ENCODE data around the gene HACD2.

The HACD2 gene

DNA sequence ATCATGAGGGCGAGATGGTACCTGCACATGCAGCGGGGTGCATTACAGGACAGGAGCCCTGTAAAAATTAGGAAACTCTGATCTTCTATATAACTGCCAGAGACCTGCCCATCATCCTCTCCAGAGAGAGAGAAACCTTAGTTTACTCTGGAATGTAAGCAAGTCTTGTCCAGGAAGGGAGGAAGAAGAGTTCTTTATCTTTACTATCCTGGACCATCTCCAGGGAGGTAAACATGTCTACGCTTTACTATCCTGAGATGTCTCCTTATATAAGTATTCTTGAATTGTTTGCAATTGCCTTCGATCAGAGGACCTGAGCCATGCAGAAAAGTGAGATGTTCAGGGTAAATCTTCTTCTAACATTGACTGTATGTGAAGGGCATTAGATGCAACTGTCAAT is 12.7 kb upstream of the HACD2 start:
- H3K4me3 Mint-ChIP-seq, result no peak overlapping the region
- H3K36me3 Mint-ChIP-seq (ENCODE audit: low read depth), result peaks cover 21% of the 10 kb centered on the region
- H3K9me3 Mint-ChIP-seq, result no peaks in the 10 kb centered on the region
- H3K27me3 Mint-ChIP-seq, result no peaks in the 10 kb centered on the region
- H3K27ac Mint-ChIP-seq, result no peak overlapping the region
- peaks cover 3% of the 10 kb centered on the region for H3K4me1 Mint-ChIP-seq (ENCODE audit: low read depth)

DNA sequence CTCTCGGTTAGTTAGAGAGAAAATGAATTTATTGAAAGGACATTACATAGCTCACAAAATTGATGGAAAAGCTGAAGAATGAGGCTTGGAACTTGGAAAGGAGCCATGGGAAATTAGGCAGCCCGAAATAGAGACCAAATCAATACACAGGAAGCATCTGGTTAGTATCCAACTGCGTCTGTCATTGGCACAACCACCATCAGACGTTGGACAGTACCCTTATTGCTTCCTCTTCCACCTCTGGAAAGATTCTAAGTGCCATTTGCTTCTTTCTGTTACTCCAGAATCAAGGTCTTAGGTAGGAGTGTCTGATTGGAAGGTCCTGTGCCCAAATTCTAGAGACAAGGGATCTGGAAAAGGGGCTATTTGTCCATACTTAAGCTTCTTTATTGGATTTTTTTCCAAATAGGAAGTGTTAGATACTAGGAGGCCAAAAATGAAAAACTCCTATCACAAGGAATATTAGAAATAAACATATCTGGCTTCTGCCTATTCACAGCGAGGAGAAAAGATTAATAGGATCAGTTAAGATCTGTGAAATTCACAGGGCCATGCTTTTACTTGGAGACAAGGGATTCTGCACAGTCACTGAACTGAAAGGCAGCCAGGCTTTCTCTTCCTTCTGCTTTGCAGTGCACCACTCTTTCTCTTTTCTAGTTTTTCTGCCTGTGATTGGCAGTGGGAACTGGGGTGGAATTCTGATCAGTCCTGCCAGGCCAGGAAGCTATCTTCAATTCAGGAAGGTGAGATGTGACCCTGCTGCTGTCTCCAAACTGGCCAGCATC is 10.7 kb upstream of the HACD2 start:
- peaks cover 2% of the 10 kb centered on the region for H3K4me1 Mint-ChIP-seq (ENCODE audit: low read depth)
- H3K36me3 Mint-ChIP-seq (ENCODE audit: low read depth), result peaks cover 38% of the 10 kb centered on the region
- peaks cover 7% of the 10 kb centered on the region for H3K9me3 Mint-ChIP-seq
- no peak overlapping the region for H3K27ac Mint-ChIP-seq
- no peak overlapping the region for H3K4me3 Mint-ChIP-seq
- no peaks in the 10 kb centered on the region for H3K27me3 Mint-ChIP-seq

DNA sequence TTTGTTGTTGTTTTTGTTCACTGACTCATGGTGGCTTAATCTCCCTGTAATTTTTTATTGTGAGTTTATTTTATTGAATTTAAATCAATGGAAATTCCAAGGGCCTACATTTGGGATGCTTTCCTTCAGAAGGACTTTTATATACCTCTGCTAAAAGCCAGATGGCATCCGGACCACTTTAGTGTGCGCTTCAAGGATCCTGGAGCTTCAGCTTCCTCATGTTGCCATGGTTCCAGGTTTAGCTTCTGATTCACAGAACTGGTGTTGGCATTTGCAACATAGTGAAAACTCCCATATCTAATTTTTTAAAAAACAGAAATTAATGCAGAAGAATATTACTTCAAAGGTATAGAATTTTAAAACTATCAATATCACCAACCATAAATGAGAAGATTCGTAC is 8.5 kb upstream of the HACD2 start:
- H3K36me3 Mint-ChIP-seq (ENCODE audit: low read depth), result peaks cover 51% of the 10 kb centered on the region
- H3K4me1 Mint-ChIP-seq (ENCODE audit: low read depth), result no peaks in the 10 kb centered on the region
- H3K27me3 Mint-ChIP-seq, result no peaks in the 10 kb centered on the region
- H3K4me3 Mint-ChIP-seq, result no peak overlapping the region
- H3K9me3 Mint-ChIP-seq, result peaks cover 12% of the 10 kb centered on the region
- H3K27ac Mint-ChIP-seq, result no peak overlapping the region

DNA sequence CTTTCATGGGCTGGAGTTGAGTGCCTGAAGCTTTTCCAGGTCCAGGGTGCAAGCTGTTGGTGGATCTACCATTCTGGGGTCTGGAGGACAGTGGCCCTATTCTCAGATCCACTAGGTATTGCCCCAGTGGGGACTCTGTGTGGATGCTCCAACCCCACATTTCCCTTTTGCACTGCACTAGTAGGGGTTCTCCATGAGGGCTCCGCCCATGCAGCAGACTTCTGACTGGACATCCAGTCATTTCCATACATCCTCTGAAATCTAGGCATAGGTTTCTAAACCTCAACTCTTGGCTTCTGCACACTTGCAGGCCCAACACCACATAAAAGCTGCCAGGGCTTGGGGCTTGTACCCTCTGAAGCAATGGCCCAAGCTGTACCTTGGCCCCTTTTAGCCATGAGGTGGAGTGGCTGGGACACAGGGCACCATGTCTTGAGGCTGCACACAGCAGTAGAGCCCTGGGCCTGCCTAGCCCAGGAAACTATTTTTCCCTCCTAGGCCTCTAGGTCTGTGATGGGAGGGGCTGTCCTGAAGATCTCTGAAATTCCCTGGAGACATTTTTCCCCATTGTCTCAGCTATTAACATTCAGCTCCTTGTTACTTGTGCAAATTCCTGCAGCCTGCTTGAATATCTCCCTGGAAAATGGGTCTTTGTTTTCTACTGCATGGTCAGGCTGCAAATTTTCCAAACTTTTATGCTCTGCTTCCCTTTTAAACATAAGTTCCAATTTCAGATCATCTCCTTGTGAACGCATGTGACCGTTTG is 6.0 kb upstream of the HACD2 start:
- H3K4me1 Mint-ChIP-seq (ENCODE audit: low read depth), result peaks cover 5% of the 10 kb centered on the region

DNA sequence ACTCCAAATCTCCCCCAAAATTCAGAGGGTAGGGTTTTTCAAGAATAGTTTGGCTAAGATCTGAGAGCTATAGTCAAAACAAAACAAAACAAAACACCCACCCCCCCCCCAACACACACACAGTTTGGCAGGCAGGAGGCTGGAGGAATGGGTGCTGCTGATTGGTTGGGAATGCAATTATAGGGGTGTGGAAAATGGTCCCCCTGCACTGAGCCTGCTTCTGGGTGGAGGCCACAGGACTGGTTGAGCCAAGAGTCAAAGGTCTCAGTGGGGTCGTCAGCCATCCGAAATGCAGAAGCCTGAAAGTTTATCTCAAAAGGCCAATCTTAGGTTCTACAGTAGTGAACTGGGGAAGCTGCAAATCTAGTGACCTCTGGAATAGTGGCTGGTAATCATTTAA is 2.5 kb upstream of the HACD2 start:
- peaks cover 52% of the 10 kb centered on the region for H3K36me3 Mint-ChIP-seq (ENCODE audit: low read depth)
- no peak overlapping the region for H3K27ac Mint-ChIP-seq
- H3K9me3 Mint-ChIP-seq, result peaks cover 12% of the 10 kb centered on the region
- peaks cover 19% of the 10 kb centered on the region for H3K4me1 Mint-ChIP-seq (ENCODE audit: low read depth)
- peak overlapping the region; percentile 38 for H3K4me3 Mint-ChIP-seq
- no peaks in the 10 kb centered on the region for H3K27me3 Mint-ChIP-seq

More for the DNA sequence above, 6.0 kb upstream of the HACD2 start:
- H3K9me3 Mint-ChIP-seq, result peaks cover 12% of the 10 kb centered on the region
- peaks cover 58% of the 10 kb centered on the region for H3K36me3 Mint-ChIP-seq (ENCODE audit: low read depth)
- H3K27ac Mint-ChIP-seq, result no peak overlapping the region
- no peak overlapping the region for H3K4me3 Mint-ChIP-seq
- no peaks in the 10 kb centered on the region for H3K27me3 Mint-ChIP-seq

DNA sequence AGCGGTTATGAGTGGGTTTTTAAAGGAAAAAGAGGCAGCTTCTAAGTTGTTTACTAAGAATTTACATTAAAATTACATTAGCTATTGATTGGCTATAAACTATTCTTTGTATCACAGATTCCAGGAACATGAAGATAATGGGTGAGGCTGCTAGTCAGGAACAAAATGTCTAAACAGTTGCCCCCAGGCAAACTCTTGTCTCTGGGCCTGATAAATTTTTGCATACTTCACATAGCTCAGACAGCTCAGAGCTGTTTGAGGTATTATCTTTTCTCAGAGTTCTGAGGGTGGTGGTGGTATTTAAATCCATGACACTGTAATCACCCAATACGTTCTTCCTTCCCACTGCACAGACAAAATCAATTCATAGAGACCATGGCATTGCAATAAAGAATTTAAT is 2.1 kb upstream of the HACD2 start:
- Mint-ChIP-seq H3K4me1 (ENCODE audit: low read depth) (peaks cover 23% of the 10 kb centered on the region), H3K4me3 (peak overlapping the region; percentile 38)

DNA sequence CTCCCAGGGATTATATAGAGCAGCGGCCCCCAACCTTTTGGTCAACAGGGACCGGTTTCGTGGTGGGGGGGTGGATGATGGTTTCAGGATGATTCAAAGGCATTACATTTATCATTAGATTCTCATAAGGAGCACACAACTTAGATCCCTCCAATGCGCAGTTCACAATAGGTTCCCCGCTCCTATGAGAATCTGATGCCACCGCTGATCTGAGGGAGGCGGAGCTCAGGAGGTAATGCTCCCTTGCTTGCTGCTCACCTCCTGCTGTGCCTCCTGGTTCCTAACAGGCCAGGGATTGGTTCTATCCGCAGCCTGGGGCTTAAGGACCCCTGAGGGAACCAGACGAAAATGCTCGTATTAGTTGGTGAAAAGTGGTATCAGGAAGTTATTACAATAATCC is 1.3 kb upstream of the HACD2 start:
- no peaks in the 10 kb centered on the region for H3K27me3 Mint-ChIP-seq
- H3K4me3 Mint-ChIP-seq, result no peak overlapping the region
- H3K4me1 Mint-ChIP-seq (ENCODE audit: low read depth), result peaks cover 23% of the 10 kb centered on the region
- H3K27ac Mint-ChIP-seq, result no peak overlapping the region
- peaks cover 6% of the 10 kb centered on the region for H3K9me3 Mint-ChIP-seq
- H3K36me3 Mint-ChIP-seq (ENCODE audit: low read depth), result peaks cover 48% of the 10 kb centered on the region

More for the DNA sequence above, 2.1 kb upstream of the HACD2 start:
- H3K27ac Mint-ChIP-seq, result no peak overlapping the region
- H3K36me3 Mint-ChIP-seq (ENCODE audit: low read depth), result peaks cover 48% of the 10 kb centered on the region
- H3K9me3 Mint-ChIP-seq, result peaks cover 12% of the 10 kb centered on the region
- H3K27me3 Mint-ChIP-seq, result no peaks in the 10 kb centered on the region

DNA sequence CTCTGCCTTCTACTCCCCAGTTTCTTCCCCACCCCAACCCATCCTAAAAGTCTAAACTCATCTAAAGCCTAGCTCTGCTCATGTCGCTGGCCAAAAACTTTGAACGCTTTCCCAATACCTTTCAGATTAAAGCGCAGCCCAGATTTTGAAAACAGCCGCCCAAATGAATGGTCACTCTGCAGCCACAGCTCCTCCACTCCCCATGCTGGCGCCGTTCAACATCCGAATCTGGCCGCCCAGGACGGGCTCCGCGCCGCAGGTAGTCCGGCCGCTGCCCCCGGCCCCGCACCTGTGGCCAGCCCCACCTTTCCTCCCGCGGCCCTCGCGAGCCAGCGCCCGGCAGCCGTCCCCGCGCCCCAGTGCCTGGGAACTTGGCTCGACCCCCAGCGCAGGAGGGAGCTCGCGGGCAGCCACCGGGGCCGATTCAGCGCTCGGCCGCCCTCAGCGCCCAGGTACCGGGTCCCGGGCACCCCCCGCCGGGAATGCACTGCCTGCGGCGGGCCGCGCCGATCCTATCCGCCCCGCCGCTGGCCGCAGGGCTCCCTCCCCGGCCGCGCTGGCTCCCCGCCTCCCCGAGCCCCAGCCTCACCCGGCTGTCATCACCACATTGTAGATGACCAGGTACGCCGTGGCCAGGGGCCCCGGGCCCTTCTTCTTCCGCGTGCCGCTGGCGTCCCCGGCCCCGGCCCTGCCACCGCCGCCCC is 417 bp downstream of the HACD2 start:
- Mint-ChIP-seq H3K4me3 (no peak overlapping the region), H3K27ac (peak overlapping the region; percentile 74), H3K4me1 (ENCODE audit: low read depth) (peaks cover 23% of the 10 kb centered on the region)

DNA sequence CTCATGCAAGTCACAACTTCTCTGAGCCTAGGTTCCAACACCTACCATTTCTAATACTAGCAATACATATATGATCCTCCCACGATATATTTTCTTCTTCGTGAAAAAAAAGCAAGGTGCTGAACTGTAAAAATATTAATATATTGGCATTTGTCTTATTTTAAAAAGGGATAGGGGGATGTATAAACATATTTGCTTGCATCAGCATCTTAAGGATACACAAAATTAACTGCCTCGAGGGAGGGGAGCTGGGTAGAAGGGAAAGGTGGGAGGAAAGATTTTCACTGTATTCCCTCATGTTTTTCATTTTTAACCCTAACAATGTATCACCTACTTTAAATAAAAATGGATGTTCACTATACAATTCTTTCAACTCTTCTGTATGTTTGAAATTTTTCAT is 1.3 kb downstream of the HACD2 start:
- H3K36me3 Mint-ChIP-seq (ENCODE audit: low read depth), result peaks cover 41% of the 10 kb centered on the region
- H3K27ac Mint-ChIP-seq, result no peak overlapping the region
- H3K9me3 Mint-ChIP-seq, result no peaks in the 10 kb centered on the region
- H3K27me3 Mint-ChIP-seq, result no peaks in the 10 kb centered on the region
- H3K4me3 Mint-ChIP-seq, result no peak overlapping the region
- peaks cover 23% of the 10 kb centered on the region for H3K4me1 Mint-ChIP-seq (ENCODE audit: low read depth)

More for the DNA sequence above, 417 bp downstream of the HACD2 start:
- H3K36me3 Mint-ChIP-seq (ENCODE audit: low read depth), result peaks cover 44% of the 10 kb centered on the region
- H3K9me3 Mint-ChIP-seq, result no peaks in the 10 kb centered on the region
- no peaks in the 10 kb centered on the region for H3K27me3 Mint-ChIP-seq

DNA sequence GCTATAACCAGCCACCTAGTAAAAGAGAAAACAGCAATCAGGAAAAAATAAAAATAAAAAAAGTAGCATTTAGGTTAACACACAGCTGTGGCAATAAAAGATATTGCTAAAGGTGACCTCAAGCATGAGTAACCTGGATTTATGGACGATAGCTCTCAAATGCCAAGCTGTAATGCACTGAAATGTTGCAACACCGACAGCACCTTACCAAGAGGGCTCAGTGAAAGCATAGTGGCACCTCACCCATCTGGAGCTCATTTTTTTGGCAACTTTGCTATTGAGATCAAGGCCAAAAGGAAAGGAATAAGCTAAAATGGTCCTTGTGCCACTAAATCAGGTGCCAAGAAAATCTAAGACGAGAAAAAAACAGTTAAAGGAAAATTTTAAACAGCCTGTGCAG is 2.5 kb downstream of the HACD2 start:
- no peaks in the 10 kb centered on the region for H3K27me3 Mint-ChIP-seq
- no peak overlapping the region for H3K4me3 Mint-ChIP-seq
- H3K4me1 Mint-ChIP-seq (ENCODE audit: low read depth), result peaks cover 26% of the 10 kb centered on the region
- no peak overlapping the region for H3K27ac Mint-ChIP-seq
- H3K36me3 Mint-ChIP-seq (ENCODE audit: low read depth), result peaks cover 39% of the 10 kb centered on the region
- no peaks in the 10 kb centered on the region for H3K9me3 Mint-ChIP-seq

DNA sequence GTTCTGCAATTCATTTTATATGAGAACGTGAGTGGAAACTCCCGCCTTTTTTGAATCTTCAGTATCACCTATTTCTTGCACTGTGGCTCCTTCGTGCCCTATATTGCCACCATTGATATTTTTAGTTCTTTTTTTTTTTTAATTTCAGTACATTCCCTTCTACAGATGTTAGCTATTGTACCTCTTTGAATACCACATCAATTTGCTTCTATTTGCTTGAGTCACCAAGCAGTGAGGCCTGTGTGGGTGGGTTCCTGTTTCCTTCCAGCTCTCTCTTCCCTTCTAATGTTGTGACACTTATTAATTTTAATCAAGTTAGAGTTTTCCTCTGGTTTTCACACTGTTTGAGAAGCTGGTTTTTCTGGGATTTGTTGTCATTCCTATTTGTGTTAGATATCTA is 8.7 kb downstream of the HACD2 start:
- Mint-ChIP-seq H3K27me3 (no peaks in the 10 kb centered on the region), H3K27ac (peak overlapping the region; percentile 40), H3K36me3 (ENCODE audit: low read depth) (peaks cover 63% of the 10 kb centered on the region)

DNA sequence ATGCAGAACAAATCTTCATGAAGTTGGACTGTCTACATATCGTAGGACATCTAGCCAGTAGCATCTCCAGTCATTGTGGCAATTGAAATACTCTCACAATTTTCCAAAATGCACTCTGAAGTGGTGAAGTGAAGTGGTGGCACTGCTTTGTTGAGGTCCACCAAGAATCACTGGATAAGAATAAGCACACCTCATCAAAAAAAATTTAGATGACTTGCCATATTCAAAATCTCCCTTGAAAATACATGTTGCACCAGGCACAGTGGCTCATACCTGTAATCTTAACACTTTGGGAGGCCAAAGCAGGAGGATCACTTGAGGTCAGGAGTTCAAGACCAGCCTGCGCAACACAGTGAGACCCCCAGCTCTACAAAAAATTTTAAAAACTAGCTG is 12.9 kb downstream of the HACD2 start:
- Mint-ChIP-seq H3K4me1 (ENCODE audit: low read depth) (peaks cover 44% of the 10 kb centered on the region), H3K27me3 (no peaks in the 10 kb centered on the region), H3K9me3 (no peaks in the 10 kb centered on the region), H3K4me3 (no peak overlapping the region), H3K27ac (no peak overlapping the region), H3K36me3 (ENCODE audit: low read depth) (peaks cover 57% of the 10 kb centered on the region)

More for the DNA sequence above, 8.7 kb downstream of the HACD2 start:
- Mint-ChIP-seq H3K4me3 (no peak overlapping the region), H3K9me3 (no peaks in the 10 kb centered on the region), H3K4me1 (ENCODE audit: low read depth) (peaks cover 43% of the 10 kb centered on the region)

DNA sequence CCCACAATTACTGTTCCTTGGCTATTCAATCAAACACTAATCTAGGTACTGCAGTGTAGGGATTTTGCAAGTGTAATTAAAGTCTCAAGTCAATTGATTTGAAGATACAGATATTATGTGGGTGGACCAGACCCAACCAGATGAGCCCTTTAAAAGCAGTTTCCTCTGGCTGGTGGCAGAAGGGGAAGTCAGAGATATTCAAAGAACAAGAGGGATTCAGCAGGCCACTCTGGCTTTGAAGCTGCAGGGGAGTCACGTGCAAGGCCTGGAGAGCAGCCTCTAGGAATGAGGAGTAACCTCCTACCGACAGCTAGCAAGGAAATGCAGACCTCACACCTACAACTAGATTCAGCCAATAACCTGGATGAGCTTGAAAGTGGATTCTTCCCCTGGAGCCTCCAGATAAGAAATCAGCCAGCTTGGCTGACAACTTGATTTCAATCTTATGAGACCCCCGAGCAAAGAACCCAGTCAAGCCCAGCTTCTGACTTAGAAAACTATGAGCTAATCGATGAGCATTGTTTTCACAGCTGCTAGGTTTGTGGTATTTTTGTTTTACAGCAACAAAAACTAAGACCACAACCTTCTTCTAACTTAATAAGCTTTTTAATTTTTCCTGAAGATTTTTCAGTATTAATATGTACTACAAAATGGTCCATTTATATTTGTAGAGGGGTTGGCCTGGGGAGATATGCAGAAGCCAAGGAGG is 13.4 kb downstream of the HACD2 start:
- H3K27ac Mint-ChIP-seq, result no peak overlapping the region
- peaks cover 38% of the 10 kb centered on the region for H3K4me1 Mint-ChIP-seq (ENCODE audit: low read depth)
- H3K4me3 Mint-ChIP-seq, result no peak overlapping the region
- no peaks in the 10 kb centered on the region for H3K27me3 Mint-ChIP-seq
- peaks cover 52% of the 10 kb centered on the region for H3K36me3 Mint-ChIP-seq (ENCODE audit: low read depth)
- no peaks in the 10 kb centered on the region for H3K9me3 Mint-ChIP-seq

DNA sequence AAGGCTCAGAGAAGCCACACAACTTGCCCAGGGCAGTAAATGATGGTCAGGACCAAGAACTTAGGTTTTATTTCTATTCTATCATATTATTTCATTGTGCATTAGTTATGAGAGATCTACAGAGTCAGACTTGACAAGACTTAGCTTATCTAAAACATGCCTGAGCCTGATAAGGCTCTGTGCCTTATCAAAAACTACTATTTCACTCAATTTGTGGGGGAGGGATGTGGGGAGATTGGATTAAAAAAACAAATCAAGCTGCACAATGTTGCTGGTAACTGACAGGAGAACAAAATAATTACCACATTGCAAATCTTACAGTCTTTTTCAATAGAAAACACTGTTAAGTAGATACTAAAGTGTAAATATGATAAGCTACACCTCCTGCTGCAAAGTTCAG is 16.0 kb downstream of the HACD2 start:
- peaks cover 43% of the 10 kb centered on the region for H3K36me3 Mint-ChIP-seq (ENCODE audit: low read depth)
- no peak overlapping the region for H3K4me3 Mint-ChIP-seq
- H3K27ac Mint-ChIP-seq, result no peak overlapping the region
- H3K27me3 Mint-ChIP-seq, result no peaks in the 10 kb centered on the region
- peaks cover 25% of the 10 kb centered on the region for H3K4me1 Mint-ChIP-seq (ENCODE audit: low read depth)
- no peaks in the 10 kb centered on the region for H3K9me3 Mint-ChIP-seq
